Astrocyte (in vitro differentiated cells and primary cell): ENCODE results near the gene GJD2.

Source experiments
- EZH2 ChIP-seq: IDR thresholded peaks from 2 replicates; pipeline ENCODE4 v1.6.1; 2012; ENCODE audit warnings: mild to moderate bottlenecking, low read length, inconsistent platforms; ENCODE audit not compliant: insufficient read depth
- TF ChIP-seq, protein P1 (sequence below): IDR thresholded peaks from 2 replicates; pipeline ENCODE4 v1.5.1; 2011; ENCODE audit warnings: low read depth, mild to moderate bottlenecking, inconsistent platforms, low read length, moderate library complexity; ENCODE audit not compliant: insufficient read depth

DNA sequence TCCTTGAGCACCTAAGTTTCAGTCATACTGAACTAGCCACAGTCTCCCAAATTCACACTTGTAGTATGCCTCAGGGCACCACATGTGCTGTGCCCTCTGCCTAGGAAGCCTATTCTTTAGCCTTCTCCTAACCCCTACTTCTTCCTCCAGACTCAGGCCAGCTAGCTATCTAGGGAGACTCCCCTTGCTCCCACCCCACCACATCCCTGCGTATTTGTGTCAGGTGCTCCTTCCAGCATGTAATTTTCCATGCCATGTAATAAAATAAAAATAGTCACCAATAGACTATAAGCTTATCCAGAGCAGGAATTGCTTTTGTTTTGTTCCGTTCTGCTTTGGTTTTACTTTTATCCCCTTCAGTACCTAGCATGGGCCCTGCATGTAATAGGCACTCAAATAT, 14.9 kb upstream of the GJD2 start:
- TF ChIP-seq, protein P1, sequence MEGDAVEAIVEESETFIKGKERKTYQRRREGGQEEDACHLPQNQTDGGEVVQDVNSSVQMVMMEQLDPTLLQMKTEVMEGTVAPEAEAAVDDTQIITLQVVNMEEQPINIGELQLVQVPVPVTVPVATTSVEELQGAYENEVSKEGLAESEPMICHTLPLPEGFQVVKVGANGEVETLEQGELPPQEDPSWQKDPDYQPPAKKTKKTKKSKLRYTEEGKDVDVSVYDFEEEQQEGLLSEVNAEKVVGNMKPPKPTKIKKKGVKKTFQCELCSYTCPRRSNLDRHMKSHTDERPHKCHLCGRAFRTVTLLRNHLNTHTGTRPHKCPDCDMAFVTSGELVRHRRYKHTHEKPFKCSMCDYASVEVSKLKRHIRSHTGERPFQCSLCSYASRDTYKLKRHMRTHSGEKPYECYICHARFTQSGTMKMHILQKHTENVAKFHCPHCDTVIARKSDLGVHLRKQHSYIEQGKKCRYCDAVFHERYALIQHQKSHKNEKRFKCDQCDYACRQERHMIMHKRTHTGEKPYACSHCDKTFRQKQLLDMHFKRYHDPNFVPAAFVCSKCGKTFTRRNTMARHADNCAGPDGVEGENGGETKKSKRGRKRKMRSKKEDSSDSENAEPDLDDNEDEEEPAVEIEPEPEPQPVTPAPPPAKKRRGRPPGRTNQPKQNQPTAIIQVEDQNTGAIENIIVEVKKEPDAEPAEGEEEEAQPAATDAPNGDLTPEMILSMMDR = no peak
- TF ChIP-seq EZH2 = no peak
